ENCODE measurements around the gene MROH2A.

Gene MROH2A

DNA sequence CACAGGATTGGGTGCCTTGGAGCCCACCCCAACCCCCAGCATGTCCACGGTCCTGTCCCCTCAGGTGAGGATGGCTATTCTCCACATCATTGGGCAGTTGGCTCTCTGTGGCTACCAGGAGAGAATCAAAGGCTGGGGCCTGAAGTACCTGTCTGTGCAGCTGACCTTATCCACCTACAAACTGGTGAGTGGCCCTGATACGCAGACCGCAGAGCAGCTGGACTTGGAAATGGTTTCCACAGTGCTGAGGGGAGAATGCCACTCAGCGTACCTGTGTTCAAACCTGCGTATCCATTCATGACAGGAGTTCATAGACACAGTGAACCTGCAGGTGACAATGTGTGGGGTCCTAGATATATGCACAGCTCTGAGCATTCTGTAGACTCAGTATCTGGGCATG lies 21.6 kb downstream of the MROH2A start:
- no peak for DNase-seq (ENCODE audit: low read depth, low spot score)

- no peak for DNase-seq (ENCODE audit: low read depth, low spot score)
Measured at GRCh38 chr2:233800208-233800607, 22.1 kb downstream of the MROH2A start.

DNA sequence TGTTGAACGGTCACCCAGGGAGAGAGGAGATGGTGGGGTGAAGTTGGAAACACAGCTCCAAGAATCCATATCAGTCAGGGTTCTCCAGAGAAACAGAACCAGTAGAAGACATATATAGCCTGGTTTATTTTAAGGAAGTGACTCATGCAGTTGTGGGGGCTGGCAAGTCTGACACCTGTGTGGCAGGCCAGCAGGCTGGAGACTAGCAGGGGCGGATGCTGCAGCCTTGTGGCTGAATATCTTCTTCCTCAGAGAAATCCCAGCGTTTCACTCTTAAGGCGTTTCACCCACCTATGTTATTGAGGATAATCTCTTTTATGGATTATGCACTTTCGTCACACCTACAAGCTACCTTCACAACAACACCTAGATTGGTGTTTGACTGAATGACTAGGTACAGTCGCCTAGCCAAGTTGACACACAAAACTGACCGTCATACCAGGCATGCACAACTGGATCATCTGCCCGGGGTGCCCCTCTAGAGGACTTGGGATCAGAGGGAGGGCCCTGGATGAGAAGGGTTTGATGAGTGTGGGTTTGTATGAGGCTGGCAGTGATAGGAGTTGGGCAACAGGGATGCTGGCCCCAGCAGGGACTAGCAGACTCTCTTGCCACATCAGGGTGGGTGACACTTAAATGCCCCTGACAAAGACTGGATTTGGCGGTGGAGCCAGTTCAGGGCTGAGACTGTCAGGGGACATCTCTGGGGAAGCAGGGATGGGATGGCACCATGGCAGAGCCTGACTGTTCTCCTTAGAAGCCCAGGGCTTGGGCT lies 23.4 kb downstream of the MROH2A start:
- DNase-seq (ENCODE audit: low read depth, low spot score): no peak

- no peak for DNase-seq (ENCODE audit: low read depth, low spot score)
Measured at GRCh38 chr2:233802132-233802815, 24.1 kb downstream of the MROH2A start.

DNA sequence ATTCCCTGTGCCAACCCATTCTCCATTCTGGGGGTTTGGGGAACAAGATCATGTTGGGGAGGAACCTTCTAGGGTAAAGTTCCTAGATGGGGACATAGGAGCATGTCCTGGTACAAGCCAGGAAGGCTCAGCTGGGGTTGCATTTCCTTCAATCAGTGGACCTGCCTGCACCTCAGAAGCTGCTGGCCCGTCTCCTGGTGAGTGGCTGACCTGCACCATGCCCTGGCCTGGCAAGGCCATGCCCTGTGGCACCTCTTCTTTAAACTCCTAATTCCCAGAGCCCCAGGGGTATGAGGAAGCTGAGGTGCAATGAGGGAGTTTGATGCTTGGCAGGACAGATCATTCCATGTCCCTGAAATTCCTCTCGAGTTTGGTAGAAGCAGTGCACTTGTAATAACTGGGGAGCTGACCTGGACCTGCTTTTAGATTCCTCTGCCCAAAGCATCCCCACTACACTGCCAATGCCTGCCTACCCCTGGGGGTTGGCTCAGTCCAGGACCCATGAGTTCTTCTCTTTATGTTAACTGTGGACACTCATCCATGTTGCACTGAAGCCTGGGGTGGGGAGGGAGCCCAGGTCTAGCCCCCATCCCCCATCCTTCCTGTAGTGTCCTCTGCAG lies 25.3 kb downstream of the MROH2A start:
- DNase-seq (ENCODE audit: low read depth, low spot score): no peak

GRCh38 chr2:233803994-233804393 lies 25.9 kb downstream of the MROH2A start:
- no peak for DNase-seq (ENCODE audit: low read depth, low spot score)

DNA sequence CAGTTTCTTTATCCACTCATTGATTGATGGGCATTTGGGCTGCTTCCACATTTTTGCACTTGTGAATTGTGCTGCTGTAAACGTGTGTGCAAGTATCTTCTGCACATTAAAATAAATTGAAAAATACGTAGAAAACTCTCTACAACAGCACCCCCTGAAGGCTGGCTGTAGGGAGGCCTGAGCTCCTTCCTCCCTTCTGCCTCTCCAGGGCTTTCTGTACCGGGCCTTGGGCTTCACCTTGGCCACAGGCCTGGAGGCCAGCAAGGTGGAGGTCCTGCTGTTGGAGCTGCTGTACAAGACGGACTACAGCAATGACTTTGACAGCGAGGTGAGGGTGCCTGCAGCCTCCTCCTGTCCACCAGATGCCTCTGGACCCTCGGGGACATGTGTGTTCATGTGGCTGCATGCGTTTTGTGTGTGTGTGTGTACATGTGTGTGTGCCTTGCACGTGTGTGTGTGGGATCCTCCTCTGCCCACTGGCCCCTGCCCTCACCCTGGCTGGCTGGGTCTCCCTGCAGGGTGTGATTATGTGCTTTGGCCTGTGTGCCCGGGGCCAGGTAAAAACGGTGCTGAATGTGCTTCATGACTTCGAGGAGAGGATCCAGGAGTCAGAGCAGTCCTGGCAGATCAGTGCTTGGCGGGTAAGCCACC lies 29.2 kb downstream of the MROH2A start:
- DNase-seq (ENCODE audit: low read depth, low spot score): no peak

- no peak for DNase-seq (ENCODE audit: low read depth, low spot score)
Measured at GRCh38 chr2:233807966-233808935, 30.1 kb downstream of the MROH2A start.

DNA sequence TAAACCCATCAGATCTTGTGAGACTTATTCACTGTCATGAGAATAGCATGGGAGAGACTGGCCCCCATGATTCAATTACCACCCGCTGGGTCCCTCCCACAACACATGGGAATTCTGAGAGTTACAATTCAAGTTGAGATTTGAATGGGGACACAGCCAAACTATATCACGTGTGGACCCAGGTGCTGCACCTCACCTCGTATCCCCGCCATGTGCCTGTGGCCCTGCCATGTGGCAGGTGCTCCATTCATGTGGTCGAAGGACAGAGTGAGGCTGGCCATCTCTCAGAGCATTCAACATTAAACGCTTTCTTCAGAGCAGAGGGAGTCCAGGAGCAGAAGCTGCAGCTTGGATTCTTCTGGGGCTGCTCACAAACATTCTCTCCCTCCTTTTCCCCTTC lies 32.3 kb downstream of the MROH2A start:
- no peak for DNase-seq (ENCODE audit: low read depth, low spot score)

DNA sequence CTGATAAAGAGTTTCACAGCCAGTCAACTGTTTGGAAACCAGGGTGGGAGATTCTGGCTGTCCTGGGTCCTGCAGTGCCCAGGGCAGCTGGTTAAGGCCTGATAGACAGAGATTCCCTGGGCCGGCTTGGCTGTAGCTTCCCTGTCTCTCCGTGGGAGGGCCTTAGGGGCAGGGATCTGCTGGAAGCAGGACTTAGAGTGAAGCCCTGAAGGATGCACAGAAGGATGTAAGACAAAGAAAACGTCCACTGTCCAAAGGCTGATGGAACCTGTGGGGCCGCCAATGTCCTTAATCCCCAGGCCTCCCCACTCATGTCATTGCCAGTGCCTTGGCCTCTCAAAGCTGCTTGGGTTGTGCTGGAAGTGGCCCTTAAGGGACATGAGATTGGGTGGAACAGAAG lies 33.0 kb downstream of the MROH2A start:
- DNase-seq (ENCODE audit: low read depth, low spot score): no peak

GRCh38 chr2:233811732-233812131 lies 33.6 kb downstream of the MROH2A start:
- DNase-seq (ENCODE audit: low read depth, low spot score): no peak

GRCh38 chr2:233813236-233814055 lies 35.3 kb downstream of the MROH2A start:
- no peak for DNase-seq (ENCODE audit: low read depth, low spot score)

- no peak for DNase-seq (ENCODE audit: low read depth, low spot score)
Measured at GRCh38 chr2:233814056-233814835, 36.1 kb downstream of the MROH2A start.

- DNase-seq (ENCODE audit: low read depth, low spot score): no peak
Measured at GRCh38 chr2:233815861-233816260, 37.7 kb downstream of the MROH2A start.

- no peak for DNase-seq (ENCODE audit: low read depth, low spot score)
Measured at GRCh38 chr2:233816334-233816733, 38.2 kb downstream of the MROH2A start.

GRCh38 chr2:233816771-233817170 lies 38.6 kb downstream of the MROH2A start:
- no peak for DNase-seq (ENCODE audit: low read depth, low spot score)

DNA sequence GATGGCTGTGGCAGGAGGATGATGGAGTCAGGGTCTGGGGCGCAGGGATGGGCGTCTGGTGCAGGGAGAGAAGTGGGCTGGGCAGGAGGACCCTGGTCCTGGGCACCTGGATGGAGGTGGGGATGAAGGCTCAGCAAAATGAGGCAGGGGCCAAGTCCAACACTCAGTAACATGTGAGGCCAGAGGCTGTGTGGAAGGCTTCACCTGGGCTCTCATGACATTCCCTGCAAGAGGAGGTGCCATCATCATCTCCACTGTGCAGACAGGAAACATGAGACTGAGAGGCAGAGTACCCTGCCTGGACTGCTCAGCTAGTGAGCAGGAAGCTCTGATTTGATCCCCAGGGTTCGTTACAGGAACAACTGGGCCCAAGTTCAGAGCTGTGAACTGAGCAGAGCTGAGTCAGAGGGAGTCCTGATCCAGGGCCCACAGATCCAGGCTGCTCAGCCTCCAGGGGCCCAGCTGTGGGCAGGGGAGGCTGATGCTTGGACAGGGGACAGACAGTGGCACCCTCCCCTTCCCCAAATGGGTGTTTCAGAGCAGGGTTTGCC lies 39.3 kb downstream of the MROH2A start:
- no peak for DNase-seq (ENCODE audit: low read depth, low spot score)

DNA sequence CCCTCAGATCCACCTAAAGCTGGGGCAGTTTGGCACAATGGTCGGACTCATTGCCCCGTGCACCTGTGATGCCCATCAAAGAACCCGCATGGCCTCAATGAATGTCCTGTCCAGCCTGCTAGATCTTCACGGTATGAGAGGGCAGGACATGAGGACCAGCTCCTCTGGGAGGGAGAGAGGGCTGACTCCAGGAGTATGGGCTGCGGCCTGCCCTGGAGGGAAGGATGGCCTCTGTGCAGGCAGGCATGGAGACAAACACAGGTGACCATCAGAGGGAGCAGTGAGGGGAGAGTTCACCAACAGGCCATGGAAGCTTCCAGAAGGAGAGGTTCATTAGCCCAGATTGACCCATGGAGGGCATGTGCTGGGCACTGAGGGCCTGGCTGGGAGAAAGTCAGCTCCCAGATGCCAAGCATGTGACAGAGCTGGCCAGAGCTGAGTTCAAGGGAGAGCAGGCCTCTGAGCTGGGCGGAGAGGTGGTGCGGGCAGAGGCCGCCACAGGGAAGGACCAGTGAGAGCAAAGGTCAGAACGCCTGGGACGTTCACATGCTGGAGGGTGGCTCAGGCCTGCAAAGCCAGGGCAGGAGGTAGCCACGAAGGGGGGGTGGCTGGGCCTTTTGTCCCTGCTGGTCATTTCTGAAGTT lies 40.0 kb downstream of the MROH2A start:
- no peak for DNase-seq (ENCODE audit: low read depth, low spot score)
